Measurements from ENCODE around the gene ITGA2.

DNA sequence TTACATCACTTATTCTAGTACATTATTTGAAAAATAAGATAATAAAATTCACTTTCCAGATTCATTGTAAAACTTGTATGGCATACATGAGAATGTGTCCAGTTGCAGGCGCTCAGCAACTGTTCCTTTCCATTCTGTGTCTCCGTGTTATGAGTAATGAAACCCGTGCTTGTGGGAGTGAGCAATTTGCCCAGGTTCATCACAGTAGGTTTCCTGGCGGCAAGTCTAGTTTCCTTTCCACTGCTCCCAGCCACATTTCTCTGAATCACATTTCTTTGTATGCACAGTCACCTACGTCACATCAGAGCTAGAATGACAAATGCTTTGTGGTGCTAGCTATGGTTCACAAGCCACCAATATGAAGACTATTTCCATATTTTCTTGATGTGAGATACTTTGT is 80.5 kb downstream of the ITGA2 start:
- TF ChIP-seq POLR2A (IDR thresholded peaks at IDR 0.05; ENCODE audit: low read depth, low read length) (no peak), TAF1 (IDR thresholded peaks at IDR 0.05; ENCODE audit: borderline replicate concordance, low read depth, low read length) (no peak)
